SJSA1 (cell line): ENCODE measurements around the gene TFPI2. TPM values are rescaled to one million over a fixed set of nuclear protein-coding genes. Genes with fewer than 3 reads are reported as not detected.

Source experiments
- DNase-seq, 2 experiments: peaks; one replicate each; pipeline ENCODE4 v3.0.0-alpha.2; 2015 to 2020; ENCODE audit warnings: low spot score in 2 of 2, low read depth in 1 of 2
- H3K27ac ChIP-seq: fragments of 250-450 bp; sonication (Bioruptor Pico); 2 replicates; pipeline ENCODE4 v1.5.1; 2020; ENCODE audit warnings: mild to moderate bottlenecking, moderate library complexity
- H3K27me3 ChIP-seq: fragments of 250-450 bp; sonication (Bioruptor Pico); replicated peaks from 2 replicates; pipeline ENCODE4 v1.5.1; 2020; ENCODE audit warnings: mild to moderate bottlenecking, moderate library complexity
- H3K36me3 ChIP-seq: fragments of 250-450 bp; sonication (Bioruptor Pico); 2 replicates; pipeline ENCODE4 v1.5.1; 2020; ENCODE audit warnings: mild to moderate bottlenecking
- H3K4me1 ChIP-seq: fragments of 250-450 bp; sonication (Bioruptor Pico); replicated peaks from 2 replicates; pipeline ENCODE4 v1.6.1; 2021; ENCODE audit warnings: mild to moderate bottlenecking
- H3K4me3 ChIP-seq: fragments of 250-450 bp; sonication (Bioruptor Pico); 2 replicates; pipeline ENCODE4 v1.5.1; 2020; ENCODE audit warnings: mild to moderate bottlenecking
- H3K9me3 ChIP-seq: fragments of 250-450 bp; sonication (Bioruptor Pico); replicated peaks from 2 replicates; pipeline ENCODE4 v1.5.1; 2020; ENCODE audit warnings: mild to moderate bottlenecking
- total RNA-seq: library from RNA; depleted of rRNA; stranded (reverse); fragments of >200 nt; shearing (Covaris generic); gene quantifications from 2 replicates; pipeline ENCODE4 v1.2.3, GENCODE V29; 2014; rRNA removed

The TFPI2 gene
- total RNA-seq, 1 experiment from 2014 or later, result 13.8 TPM

DNA sequence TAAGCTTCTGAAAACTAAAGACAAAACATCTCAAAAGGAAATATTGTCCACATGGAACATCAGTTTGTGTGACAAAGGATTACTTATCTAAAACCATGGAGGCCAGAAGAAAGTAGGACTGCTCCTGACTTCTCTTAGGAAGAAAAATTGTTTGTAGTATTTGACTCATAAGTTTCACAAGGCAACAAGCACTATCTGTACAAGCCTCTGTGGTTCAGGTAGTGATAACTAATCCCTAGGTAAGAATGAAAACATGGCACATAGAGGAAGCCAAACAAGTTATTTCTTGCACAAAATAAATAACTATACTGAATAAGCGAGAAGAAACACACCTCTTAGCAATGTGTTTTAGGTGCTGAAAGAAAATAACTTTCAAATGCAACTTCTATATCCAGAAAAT, 30.3 kb downstream of the TFPI2 start:
- Histone ChIP-seq H3K27me3 (no peaks in the 10 kb centered on the region), H3K27ac (no peak overlapping the region), H3K4me3 (no peak overlapping the region), H3K4me1 (no peaks in the 10 kb centered on the region), H3K36me3 (no peaks in the 10 kb centered on the region), H3K9me3 (no peaks in the 10 kb centered on the region)
- DNase-seq, result no peak

DNA sequence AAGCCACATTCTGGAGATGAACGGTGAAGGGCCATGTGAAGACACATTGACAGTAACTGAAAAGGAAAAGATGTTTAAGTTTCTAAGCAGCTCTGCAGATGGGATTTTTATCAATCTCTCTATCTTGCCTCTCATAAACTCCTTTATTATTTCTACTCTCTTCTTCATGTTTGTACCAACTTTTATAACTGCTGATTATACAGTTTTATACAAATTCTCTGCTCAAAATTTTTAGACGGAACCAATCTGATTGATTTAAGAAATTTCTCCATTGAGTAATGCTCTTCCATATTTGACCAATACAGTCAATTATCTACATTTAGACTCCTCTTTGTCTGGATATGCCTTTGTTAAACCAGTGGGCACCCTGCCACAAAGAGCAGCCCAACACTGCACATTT, 31.7 kb downstream of the TFPI2 start:
- Histone ChIP-seq H3K27ac (no peak overlapping the region), H3K4me1 (no peaks in the 10 kb centered on the region), H3K9me3 (no peaks in the 10 kb centered on the region), H3K27me3 (no peaks in the 10 kb centered on the region), H3K36me3 (no peaks in the 10 kb centered on the region), H3K4me3 (no peak overlapping the region)
- DNase-seq, result no peak

DNA sequence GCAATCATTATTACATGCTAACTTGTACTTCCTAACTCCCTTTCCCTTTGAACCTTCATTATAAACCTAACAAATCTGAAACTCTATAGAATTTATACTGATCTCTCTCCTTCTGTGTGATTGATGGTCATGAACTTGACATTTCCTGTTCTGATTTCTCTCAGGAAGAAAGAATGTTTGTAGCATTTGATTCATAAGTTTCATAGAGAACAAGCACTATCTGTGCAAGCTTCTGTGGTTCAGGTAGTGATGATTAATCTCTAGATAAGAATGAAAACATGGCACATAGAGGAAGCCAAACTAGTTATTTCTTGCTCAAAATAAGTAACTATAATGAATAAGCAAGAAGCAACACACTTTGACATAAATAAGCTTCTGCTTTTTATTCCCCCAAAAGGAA, 34.2 kb downstream of the TFPI2 start:
- Histone ChIP-seq H3K4me3 (no peak overlapping the region), H3K27me3 (peaks cover 7% of the 10 kb centered on the region; the same call in 1 of the 2 replicates), H3K36me3 (no peaks in the 10 kb centered on the region), H3K27ac (no peak overlapping the region), H3K4me1 (no peaks in the 10 kb centered on the region), H3K9me3 (no peaks in the 10 kb centered on the region)
- DNase-seq, result no peak

DNA sequence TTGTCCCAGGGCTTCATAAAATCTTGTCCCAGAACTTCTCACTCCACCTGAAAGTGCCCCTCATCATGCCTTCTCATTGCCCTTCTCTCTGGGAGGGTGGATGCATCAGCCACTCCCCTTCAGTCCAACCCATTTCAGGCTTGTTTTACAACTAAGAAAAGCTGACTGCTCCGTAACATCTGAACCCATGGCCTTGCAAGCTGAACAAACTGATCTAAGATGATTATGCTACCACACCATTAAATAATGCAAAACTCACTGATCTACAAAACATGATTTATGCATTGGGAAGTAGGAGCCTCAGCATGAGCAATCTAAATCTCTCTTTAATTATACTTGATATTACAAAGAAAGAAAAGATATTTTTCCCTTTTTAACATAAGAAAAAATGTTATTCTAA, 34.8 kb downstream of the TFPI2 start:
- DNase-seq, result no peak
- Histone ChIP-seq H3K27me3 (peaks cover 7% of the 10 kb centered on the region; the same call in 1 of the 2 replicates), H3K27ac (no peak overlapping the region), H3K4me3 (no peak overlapping the region), H3K9me3 (no peaks in the 10 kb centered on the region), H3K4me1 (no peaks in the 10 kb centered on the region), H3K36me3 (no peaks in the 10 kb centered on the region)

DNA sequence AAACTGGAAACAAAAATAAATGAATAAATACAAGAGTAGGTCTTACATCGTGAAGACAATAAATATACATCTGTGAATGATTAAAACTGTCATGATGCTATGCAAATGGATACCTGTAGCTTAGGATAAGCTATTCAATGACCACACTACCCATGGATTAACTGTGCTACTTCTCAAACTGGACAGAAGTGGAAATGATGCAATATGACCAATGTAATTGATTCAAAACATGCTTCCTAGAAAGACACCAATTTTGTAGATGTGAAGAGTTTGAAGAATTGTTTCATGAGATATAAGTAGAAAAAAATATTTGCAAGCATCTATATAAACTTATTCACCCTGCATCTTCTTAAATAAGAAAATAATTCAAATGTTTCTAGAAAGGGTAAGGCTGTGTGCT, 36.1 kb downstream of the TFPI2 start:
- no peak for DNase-seq
- Histone ChIP-seq H3K27me3 (peaks cover 12% of the 10 kb centered on the region), H3K36me3 (no peaks in the 10 kb centered on the region), H3K27ac (no peak overlapping the region), H3K4me3 (no peak overlapping the region), H3K4me1 (no peaks in the 10 kb centered on the region), H3K9me3 (no peaks in the 10 kb centered on the region)

DNA sequence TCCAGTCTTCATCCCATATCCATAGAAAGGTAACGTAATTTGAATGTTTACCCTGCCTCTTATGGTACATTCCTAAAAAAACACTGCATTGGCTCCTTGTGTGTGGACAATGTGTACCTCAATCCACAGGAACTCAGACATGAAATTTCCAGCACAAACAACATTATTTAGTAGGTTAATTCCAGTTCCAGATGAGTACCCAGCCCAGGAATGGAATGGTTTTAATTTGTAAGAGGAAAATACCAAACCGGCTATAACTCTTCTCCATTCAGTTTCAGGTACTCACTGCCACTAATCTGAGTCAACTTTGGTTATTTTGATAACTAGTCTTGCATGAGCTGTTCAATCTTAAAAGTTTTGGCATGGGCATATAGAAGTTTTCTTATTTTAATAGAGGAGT, 39.0 kb downstream of the TFPI2 start:
- no peak overlapping the region for H3K4me3 ChIP-seq
- H3K27me3 ChIP-seq, result peaks cover 12% of the 10 kb centered on the region
- no peak overlapping the region for H3K27ac ChIP-seq
- no peaks in the 10 kb centered on the region for H3K36me3 ChIP-seq
- H3K9me3 ChIP-seq, result no peaks in the 10 kb centered on the region
- no peaks in the 10 kb centered on the region for H3K4me1 ChIP-seq
- no peak for DNase-seq

DNA sequence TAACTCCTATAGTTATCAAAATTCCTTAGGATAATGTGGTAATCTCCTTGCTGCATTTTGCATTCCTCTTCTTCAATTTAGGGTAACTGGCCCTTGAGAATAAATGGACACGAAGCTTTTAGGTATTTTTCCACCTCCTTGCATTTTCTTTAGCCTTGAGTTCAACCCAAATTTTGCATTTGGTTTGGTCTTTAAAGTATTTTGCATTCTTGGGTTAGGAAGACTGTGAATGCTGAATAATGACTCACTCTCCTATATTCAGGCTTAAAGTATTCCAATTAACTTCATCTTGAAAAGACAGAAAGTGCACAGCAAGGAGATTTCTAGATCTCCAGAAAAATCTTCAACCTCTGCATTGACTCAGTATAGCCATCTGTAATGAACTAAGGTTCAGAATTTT, 47.3 kb downstream of the TFPI2 start:
- Histone ChIP-seq H3K27me3 (peaks cover 7% of the 10 kb centered on the region), H3K36me3 (no peaks in the 10 kb centered on the region), H3K27ac (no peak overlapping the region), H3K4me1 (no peaks in the 10 kb centered on the region), H3K4me3 (no peak overlapping the region), H3K9me3 (no peaks in the 10 kb centered on the region)
- no peak for DNase-seq

DNA sequence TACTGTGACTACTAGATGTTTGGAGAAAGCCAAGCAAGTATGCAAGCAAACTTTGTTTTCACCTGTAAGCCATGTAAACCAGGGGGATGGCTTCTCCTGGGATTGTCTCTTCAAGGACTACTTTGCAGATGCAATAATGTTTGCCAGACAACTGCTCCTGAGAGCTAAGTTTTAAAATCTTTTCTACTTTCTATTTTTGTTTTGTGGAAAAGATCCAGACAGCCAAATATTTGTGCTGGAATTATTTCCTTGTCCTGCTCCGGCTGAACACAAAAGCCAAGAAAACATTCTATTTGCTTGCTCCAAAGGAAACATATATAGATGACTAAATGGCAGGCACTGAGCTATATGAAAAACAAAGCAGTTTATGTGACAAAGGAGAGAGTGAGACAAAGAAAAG, 51.6 kb downstream of the TFPI2 start:
- no peaks in the 10 kb centered on the region for H3K9me3 ChIP-seq
- no peak overlapping the region for H3K27ac ChIP-seq
- H3K27me3 ChIP-seq, result peaks cover 12% of the 10 kb centered on the region
- H3K36me3 ChIP-seq, result no peaks in the 10 kb centered on the region
- no peak for DNase-seq
- H3K4me1 ChIP-seq, result no peaks in the 10 kb centered on the region
- no peak overlapping the region for H3K4me3 ChIP-seq

DNA sequence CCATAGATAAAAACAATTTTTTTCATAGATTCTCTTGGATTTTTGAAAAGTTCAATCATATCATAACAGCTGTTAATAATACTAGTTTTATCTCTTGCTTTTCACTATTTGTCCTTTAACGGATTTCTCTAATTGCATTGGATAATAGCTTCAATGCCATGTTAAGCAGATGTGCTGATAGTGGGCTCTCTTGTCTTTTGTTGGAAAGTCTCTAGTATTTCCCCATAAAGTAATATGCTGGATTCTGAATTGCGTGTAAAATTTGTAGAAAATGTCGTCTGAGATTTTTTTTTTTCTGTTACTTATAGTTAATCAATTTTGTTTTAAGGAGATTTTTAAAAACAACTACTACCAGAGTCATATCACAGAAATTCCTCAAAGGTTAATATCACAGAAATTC, 53.3 kb downstream of the TFPI2 start:
- Histone ChIP-seq H3K27me3 (peaks cover 12% of the 10 kb centered on the region), H3K9me3 (no peaks in the 10 kb centered on the region), H3K27ac (no peak overlapping the region), H3K36me3 (no peaks in the 10 kb centered on the region), H3K4me3 (no peak overlapping the region), H3K4me1 (no peaks in the 10 kb centered on the region)
- DNase-seq, result no peak

DNA sequence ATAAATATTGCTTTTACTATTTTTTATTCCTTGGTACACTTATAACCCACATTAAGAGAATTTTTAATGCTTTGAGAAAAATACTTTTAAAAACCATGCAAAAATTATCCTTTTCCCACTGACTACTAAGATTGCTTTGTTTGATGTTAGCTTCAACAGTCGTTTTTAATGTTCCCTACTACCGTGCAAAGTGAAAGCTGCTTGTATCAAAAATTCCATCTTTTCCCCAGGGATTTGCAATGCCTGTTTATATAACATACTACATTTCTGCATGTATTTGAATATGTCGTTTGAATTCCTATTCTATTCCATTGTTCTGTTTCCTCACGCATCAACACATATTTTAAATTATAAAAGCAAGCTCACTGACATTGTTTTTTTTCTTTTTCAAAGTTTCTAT, 54.4 kb downstream of the TFPI2 start:
- DNase-seq, result no peak
- Histone ChIP-seq H3K9me3 (no peaks in the 10 kb centered on the region), H3K36me3 (no peaks in the 10 kb centered on the region), H3K4me1 (no peaks in the 10 kb centered on the region), H3K4me3 (no peak overlapping the region), H3K27me3 (peaks cover 9% of the 10 kb centered on the region), H3K27ac (no peak overlapping the region)

DNA sequence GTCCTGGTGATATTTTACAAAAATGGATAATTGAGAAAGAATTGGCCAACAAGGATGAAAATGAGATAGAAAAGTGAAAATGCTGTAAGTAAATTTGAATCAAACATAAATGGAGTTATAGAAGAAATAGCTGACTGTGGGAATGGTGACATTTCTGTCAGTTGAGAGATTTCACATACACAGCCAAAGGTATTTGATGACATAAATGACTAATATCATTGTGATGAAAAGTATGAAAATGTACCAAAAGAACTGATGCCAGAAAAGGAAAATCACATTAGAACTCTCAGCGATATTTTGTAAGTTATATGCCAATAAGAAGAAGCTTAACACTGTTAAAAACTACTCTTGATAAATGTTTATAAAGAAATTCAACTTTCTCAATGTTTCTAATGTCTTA, 54.9 kb downstream of the TFPI2 start:
- Histone ChIP-seq H3K9me3 (no peaks in the 10 kb centered on the region), H3K27me3 (peaks cover 7% of the 10 kb centered on the region), H3K4me3 (no peak overlapping the region), H3K4me1 (no peaks in the 10 kb centered on the region), H3K36me3 (no peaks in the 10 kb centered on the region), H3K27ac (no peak overlapping the region)
- no peak for DNase-seq

Other genes with a start within 250 kb of the TFPI2 start
- not detected in 2 replicates for gene GNGT1, start 15.8 kb upstream of the TFPI2 start, total RNA-seq
- gene GNG11, start 31.0 kb upstream of the TFPI2 start, total RNA-seq, result 29.0 and 30.6 TPM in 2 replicates
- 33.8 and 44.1 TPM in 2 replicates for gene BET1, start 113.6 kb upstream of the TFPI2 start, total RNA-seq